HT-29 (cell line): Measurements from ENCODE around the gene DNASE1L2. TPM values are rescaled to one million over a fixed set of nuclear protein-coding genes. Genes with fewer than 3 reads are reported as not detected.

Experiments used
- DNase-seq: peaks from one replicate; pipeline ENCODE4 v3.0.0-alpha.2; 2015; ENCODE audit warnings: low spot score
- total RNA-seq: library from RNA; depleted of rRNA; stranded (reverse); fragments of >200 nt; shearing (Covaris generic); gene quantifications from 2 replicates; pipeline ENCODE4 v1.2.3, GENCODE V29; 2014

Gene DNASE1L2
- total RNA-seq, 1 experiment from 2014 or later: 3.1 TPM

- peak; percentile 98 for DNase-seq
Measured at GRCh38 chr16:2223221-2223941, 12.9 kb upstream of the DNASE1L2 start, which contains the start of gene E4F1. E4F1 (plus strand) TSS chr16:2223591; CDS start chr16:2223614, 23 bp downstream.

- peak; percentile 61 for DNase-seq
Measured at GRCh38 chr16:2223942-2224486, 12.2 kb upstream of the DNASE1L2 start.

- DNase-seq: peak; percentile 38
Measured at GRCh38 chr16:2226245-2226793, 9.9 kb upstream of the DNASE1L2 start.

GRCh38 chr16:2226918-2227317 lies 9.3 kb upstream of the DNASE1L2 start:
- DNase-seq: no peak

- no peak for DNase-seq
Measured at GRCh38 chr16:2228161-2228824, 8.0 kb upstream of the DNASE1L2 start.

GRCh38 chr16:2229091-2229490 lies 7.2 kb upstream of the DNASE1L2 start:
- no peak for DNase-seq

GRCh38 chr16:2229632-2230250 lies 6.5 kb upstream of the DNASE1L2 start:
- no peak for DNase-seq

- DNase-seq: no peak
Measured at GRCh38 chr16:2230376-2230775, 5.9 kb upstream of the DNASE1L2 start.

GRCh38 chr16:2231016-2231931 lies 5.0 kb upstream of the DNASE1L2 start:
- no peak for DNase-seq

GRCh38 chr16:2232094-2232990 lies 3.9 kb upstream of the DNASE1L2 start:
- DNase-seq: no peak

GRCh38 chr16:2233046-2233775 lies 3.0 kb upstream of the DNASE1L2 start:
- no peak for DNase-seq

GRCh38 chr16:2233872-2234812 lies 2.1 kb upstream of the DNASE1L2 start:
- DNase-seq: no peak

GRCh38 chr16:2234813-2235170 lies 1.5 kb upstream of the DNASE1L2 start:
- DNase-seq: no peak

- no peak for DNase-seq
Measured at GRCh38 chr16:2235234-2235651, 1.0 kb upstream of the DNASE1L2 start.

- DNase-seq: no peak
Measured at GRCh38 chr16:2235695-2236336, 428 bp upstream of the DNASE1L2 start.

- no peak for DNase-seq
Measured at GRCh38 chr16:2237102-2237482, 848 bp downstream of the DNASE1L2 start.

- no peak for DNase-seq
Measured at GRCh38 chr16:2237493-2238149, 1.4 kb downstream of the DNASE1L2 start.
